HG03521 (cell line): Measurements from ENCODE around the gene LRRC19.
A peak's percentile ranks its signal among the peaks of the same experiment; 100 is the strongest.

ENCODE experiments used
- ATAC-seq: cut with Tn5 transposase; IDR thresholded peaks from one replicate; pipeline ENCODE4 v1.9.1; 2021; ENCODE audit warnings: mild to moderate bottlenecking, moderate library complexity; ENCODE audit not compliant: unreplicated experiment

Gene LRRC19

GRCh38 chr9:26955921-26956859 lies 49.3 kb downstream of the LRRC19 start, which contains the start of gene IFT74:
IFT74 (plus strand) TSS chr9:26956412; CDS start chr9:26961968, 5,556 bp downstream.
- peak; percentile 99 for ATAC-seq

DNA sequence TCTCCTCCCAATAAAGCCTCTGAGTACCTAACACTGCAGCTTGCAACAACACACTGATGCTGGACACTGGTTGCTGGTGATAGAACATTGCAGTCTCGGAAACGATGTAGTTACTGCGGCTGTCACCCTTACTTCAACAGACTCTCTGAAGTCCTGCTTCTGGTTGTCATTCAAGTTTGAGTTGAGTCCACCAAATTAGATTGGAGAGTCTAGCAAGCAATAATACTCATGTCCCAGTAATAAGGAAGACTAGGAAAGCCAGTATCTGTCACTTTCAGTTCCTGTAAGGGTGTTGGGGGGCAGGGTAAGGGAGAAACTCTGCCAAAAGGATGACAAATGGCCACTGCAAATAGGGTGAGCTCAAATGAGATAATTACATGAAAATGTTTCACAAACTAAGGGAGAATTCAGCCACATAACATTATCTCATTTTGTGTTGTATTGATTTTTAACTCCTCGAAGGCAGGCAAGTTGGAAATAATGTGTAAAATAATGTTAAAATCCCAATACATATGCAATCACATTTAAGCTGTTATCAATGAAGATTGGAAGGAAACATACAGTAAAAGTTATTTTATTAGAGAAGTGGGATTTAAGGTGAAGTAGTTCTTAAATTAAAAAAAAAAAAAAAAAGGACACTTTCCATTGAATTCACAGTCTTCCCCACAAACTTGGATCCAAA lies 50.1 kb downstream of the LRRC19 start:
- ATAC-seq: no peak

GRCh38 chr9:26954050-26954508 lies 51.4 kb downstream of the LRRC19 start:
- ATAC-seq: no peak

DNA sequence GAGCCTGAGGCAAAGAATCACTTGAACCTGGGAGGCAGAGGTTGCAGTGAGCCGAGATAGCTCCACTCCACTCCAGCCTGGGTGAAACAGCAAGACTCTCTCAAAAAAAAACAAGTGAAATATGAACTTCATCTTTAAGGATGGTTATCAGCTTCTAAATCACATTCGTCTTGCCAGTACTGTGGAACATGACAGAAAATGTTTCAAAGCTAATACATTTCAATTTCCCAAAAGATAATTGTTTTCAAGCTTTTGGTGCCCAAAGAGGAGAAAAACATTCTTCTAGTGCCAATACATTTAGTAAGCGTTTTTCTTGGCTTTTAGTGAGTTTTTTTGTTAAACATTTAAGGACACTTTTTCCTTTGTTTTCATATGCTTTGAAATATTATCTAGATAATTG lies 53.7 kb downstream of the LRRC19 start:
- no peak for ATAC-seq

GRCh38 chr9:26950521-26950920 lies 55.0 kb downstream of the LRRC19 start:
- ATAC-seq: no peak

DNA sequence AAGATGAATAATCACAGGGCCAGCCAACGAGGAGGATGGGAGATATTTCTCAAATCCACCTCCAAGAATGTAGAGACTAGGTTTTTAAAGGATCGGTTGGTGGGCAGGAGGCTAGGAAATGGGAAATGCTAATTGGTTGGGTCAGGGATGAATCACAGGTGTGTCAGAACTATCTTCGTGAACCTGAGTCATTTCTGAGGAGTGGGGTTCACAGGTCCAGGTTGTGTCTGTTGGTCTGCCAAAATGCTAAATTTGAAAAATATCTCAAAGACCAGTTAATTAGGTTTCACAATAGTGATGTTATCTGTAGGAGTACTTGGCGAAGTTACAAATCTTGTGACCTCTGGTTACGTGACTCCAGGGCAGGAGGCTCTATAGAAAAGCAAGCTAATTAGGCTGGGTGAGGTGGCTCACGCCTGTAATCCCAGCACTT lies 55.8 kb downstream of the LRRC19 start:
- ATAC-seq: no peak

DNA sequence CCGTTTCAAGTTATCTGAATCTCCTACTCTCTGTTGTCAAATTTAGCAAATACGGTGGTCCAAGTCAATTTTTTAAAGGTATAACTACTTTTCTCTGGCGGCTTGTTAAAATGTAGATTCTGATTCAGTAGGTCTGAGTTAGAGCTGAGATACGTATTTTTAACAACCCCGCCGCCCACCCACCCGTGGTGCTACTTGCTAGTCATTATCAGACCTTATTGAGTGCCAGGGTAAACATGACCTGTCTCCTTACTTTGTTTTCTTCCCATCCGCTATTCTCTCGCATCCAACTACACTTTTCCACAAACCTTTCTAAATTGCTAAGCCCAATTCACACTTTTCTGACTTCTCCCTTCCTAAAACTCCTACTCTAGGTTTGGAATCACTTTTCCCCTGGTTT lies 57.7 kb downstream of the LRRC19 start:
- ATAC-seq: no peak

GRCh38 chr9:26946753-26947727 lies 58.4 kb downstream of the LRRC19 start, which contains the start of gene PLAA:
PLAA (minus strand) TSS chr9:26947242; CDS start chr9:26947045, 197 bp downstream.
- ATAC-seq: peak; percentile 98

DNA sequence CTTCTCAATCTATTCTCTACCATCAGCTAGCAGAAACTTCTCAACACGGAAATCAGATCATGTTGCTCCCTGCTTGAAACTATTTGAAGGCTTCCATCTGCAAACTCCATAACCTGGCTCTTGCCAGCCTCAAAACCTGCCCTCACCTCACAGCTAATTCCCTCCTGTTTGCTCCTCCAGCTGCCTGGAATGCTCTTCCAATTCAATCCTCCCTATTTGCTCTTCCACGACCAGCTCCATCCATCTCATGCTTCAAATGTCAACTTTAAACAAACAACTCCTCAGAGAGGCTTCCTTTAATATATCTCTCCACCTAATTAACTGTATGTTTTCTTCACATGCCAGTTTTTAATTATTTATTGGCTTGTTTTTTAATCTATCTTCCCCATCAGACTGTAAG lies 59.9 kb downstream of the LRRC19 start:
- ATAC-seq: no peak
